ENCODE results near the gene TEX51.

TEX51 gene

DNA sequence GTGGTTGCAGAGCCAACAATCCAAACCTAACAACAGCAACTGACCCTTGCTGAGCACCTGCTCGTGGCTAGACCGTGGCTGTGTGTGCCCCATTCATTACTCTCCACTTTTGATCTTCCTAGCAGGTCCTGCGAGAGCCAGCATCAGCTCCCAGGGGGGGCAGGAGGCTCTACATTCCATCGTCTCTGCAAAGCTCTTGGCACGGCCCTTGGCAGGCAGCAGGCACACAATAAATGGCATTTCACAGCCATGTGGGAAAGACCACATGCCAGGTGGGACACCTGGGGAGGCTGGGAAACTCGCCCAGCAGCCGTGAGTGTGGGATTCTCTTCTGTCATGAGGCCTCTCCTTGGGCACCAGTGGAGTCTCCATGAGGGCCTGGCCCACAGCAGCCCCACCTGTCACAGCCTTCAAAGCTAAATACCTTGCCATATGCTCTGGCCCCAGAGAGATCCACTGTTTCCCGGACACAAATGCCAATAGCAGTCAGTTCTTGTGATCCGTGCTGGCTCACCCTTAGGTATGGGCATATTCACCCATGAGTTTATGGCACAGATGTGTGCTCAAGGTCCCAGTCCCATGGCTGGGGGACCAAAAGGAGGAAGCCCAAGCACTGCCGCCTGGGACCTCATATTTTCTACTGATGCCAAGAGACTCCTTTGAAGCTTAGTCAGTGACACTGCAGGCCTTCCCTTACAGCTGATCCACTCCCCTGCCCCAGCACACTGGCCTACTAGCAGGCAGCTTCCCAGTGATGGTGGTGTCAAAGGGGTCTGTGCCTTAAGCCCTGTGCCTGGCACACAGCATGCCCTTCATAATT, 6.8 kb upstream of the TEX51 start:
- Histone ChIP-seq H3K4me3 (ENCODE audit: insufficient read length, low read depth) (no peak overlapping the region), H3K27me3 (ENCODE audit: insufficient read depth, insufficient read length) (peaks cover 3% of the 10 kb centered on the region), H3K9me3 (ENCODE audit: insufficient read depth, low read length) (no peaks in the 10 kb centered on the region), H3K9ac (ENCODE audit: insufficient read length, low read depth) (no peak overlapping the region), H3K36me3 (ENCODE audit: insufficient read depth, insufficient read length, low read length) (no peaks in the 10 kb centered on the region), H3K4me1 (ENCODE audit: insufficient read depth, insufficient read length) (peaks cover 6% of the 10 kb centered on the region)
- DNase-seq (ENCODE audit: low read depth, low spot score) = no peak
- TF ChIP-seq ZNF274 (IDR thresholded peaks at IDR 0.05; ENCODE audit: low read depth, low read length) = no peak
- TF ChIP-seq YY1 (IDR thresholded peaks at IDR 0.05; ENCODE audit: insufficient read depth, insufficient read length) = no peak
- TF ChIP-seq SUZ12 (IDR thresholded peaks at IDR 0.05; ENCODE audit: extremely low read depth, insufficient read depth, insufficient read length) = no peak

- no peaks in the 10 kb centered on the region for H3K27me3 ChIP-seq (ENCODE audit: insufficient read depth, insufficient read length)
- H3K36me3 ChIP-seq (ENCODE audit: insufficient read depth, insufficient read length, low read length) = no peaks in the 10 kb centered on the region
- H3K4me3 ChIP-seq (ENCODE audit: insufficient read length, low read depth) = no peak overlapping the region
- 0 out of 2 replicates have a peak, but pooled peaks cover 6% of the 10 kb centered on the region for H3K9me3 ChIP-seq (ENCODE audit: insufficient read depth, low read length)
- peaks cover 6% of the 10 kb centered on the region for H3K4me1 ChIP-seq (ENCODE audit: insufficient read depth, insufficient read length)
- no peak overlapping the region for H3K9ac ChIP-seq (ENCODE audit: insufficient read length, low read depth)
- DNase-seq (ENCODE audit: low read depth, low spot score) = no peak
- TF ChIP-seq ZNF274 (IDR thresholded peaks at IDR 0.05; ENCODE audit: low read depth, low read length) (no peak), YY1 (IDR thresholded peaks at IDR 0.05; ENCODE audit: insufficient read depth, insufficient read length) (no peak), SUZ12 (IDR thresholded peaks at IDR 0.05; ENCODE audit: extremely low read depth, insufficient read depth, insufficient read length) (no peak)
These were observed 5.5 kb upstream of the TEX51 start for GRCh38 chr2:126893153-126893552.

DNA sequence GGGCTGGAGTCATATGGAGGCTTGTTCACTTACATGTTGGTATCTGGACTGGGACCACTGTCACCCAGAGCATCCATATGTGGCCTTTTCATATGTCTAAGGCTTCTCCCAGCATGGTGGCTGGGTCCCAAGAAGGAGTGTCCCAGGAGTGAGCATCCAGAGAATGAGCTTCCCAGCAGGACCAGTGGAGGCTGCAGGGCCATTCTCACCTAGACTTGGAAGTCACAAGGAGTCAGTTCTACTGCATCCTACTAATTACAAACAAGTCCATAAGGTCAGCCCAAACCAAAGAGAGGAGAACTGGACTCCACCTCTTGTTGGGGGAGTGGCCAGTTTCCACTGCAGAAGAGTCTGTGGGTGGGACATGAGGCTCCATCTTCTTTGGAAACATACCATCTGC, 5.1 kb upstream of the TEX51 start:
- no peaks in the 10 kb centered on the region for H3K27me3 ChIP-seq (ENCODE audit: insufficient read depth, insufficient read length)
- H3K36me3 ChIP-seq (ENCODE audit: insufficient read depth, insufficient read length, low read length) = no peaks in the 10 kb centered on the region
- H3K4me3 ChIP-seq (ENCODE audit: insufficient read length, low read depth) = no peak overlapping the region
- TF ChIP-seq ZNF274 (IDR thresholded peaks at IDR 0.05; ENCODE audit: low read depth, low read length) (no peak), SUZ12 (IDR thresholded peaks at IDR 0.05; ENCODE audit: extremely low read depth, insufficient read depth, insufficient read length) (no peak), YY1 (IDR thresholded peaks at IDR 0.05; ENCODE audit: insufficient read depth, insufficient read length) (no peak)
- H3K4me1 ChIP-seq (ENCODE audit: insufficient read depth, insufficient read length) = peaks cover 6% of the 10 kb centered on the region
- DNase-seq (ENCODE audit: low read depth, low spot score) = no peak
- H3K9me3 ChIP-seq (ENCODE audit: insufficient read depth, low read length) = 0 out of 2 replicates have a peak, but pooled peaks cover 6% of the 10 kb centered on the region
- H3K9ac ChIP-seq (ENCODE audit: insufficient read length, low read depth) = no peak overlapping the region

DNA sequence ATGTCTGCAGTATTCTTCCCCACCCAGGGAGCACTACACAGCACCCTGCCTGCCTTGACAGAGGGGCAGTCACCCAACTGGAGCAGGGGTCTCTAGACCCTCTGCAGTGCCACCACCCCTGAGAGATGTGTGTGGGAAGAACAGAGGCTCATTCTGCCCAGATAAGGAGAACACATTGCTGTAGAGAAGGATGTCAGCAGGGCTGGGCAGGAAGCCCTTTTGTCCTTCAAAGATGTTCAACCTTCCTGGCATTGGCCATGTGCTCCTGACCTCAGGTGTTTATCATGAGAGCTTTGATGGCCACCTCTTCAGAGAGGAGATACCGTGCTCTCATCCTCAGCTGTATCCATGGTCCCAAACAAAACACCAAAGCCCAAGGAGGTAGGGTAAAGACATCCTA, 4.6 kb upstream of the TEX51 start:
- DNase-seq (ENCODE audit: low read depth, low spot score) = no peak
- TF ChIP-seq SUZ12 (IDR thresholded peaks at IDR 0.05; ENCODE audit: extremely low read depth, insufficient read depth, insufficient read length) = no peak
- no peak for TF ChIP-seq YY1 (IDR thresholded peaks at IDR 0.05; ENCODE audit: insufficient read depth, insufficient read length)
- TF ChIP-seq ZNF274 (IDR thresholded peaks at IDR 0.05; ENCODE audit: low read depth, low read length) = no peak
- H3K9me3 ChIP-seq (ENCODE audit: insufficient read depth, low read length) = 0 out of 2 replicates have a peak, but pooled peaks cover 6% of the 10 kb centered on the region
- H3K4me1 ChIP-seq (ENCODE audit: insufficient read depth, insufficient read length) = peaks cover 3% of the 10 kb centered on the region
- H3K4me3 ChIP-seq (ENCODE audit: insufficient read length, low read depth) = no peak overlapping the region
- H3K36me3 ChIP-seq (ENCODE audit: insufficient read depth, insufficient read length, low read length) = no peaks in the 10 kb centered on the region
- no peaks in the 10 kb centered on the region for H3K27me3 ChIP-seq (ENCODE audit: insufficient read depth, insufficient read length)
- H3K9ac ChIP-seq (ENCODE audit: insufficient read length, low read depth) = no peak overlapping the region

DNA sequence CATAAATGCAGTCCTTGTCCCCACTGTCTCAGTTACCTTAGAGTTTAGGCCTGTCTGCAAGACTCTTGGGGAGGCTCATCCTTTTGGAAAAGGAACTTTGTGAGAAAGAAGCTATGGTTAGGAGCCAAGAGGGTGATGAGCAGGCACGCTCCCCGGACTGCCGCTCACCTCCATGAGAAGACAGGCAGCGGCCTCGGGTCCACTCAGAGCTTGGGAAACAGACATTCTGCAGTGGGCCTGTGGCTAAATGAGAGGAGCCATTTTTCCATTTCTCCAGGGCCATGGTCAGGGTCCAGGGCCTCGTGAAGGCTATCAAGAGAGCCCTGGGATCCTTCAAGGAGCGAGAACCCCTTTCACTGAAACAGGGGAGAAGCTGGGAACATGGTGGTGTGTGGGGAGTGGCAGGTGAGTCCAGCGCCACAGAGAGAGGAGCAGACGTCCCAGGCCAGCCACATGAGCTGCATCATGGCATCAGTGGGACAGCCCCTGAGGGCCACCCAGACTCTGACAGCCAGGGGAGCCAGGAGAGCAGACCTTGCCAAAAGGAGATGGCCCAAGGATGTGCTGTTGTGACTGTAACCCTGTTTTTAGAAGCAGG, 4.0 kb upstream of the TEX51 start:
- Histone ChIP-seq H3K36me3 (ENCODE audit: insufficient read depth, insufficient read length, low read length) (no peaks in the 10 kb centered on the region), H3K27me3 (ENCODE audit: insufficient read depth, insufficient read length) (no peaks in the 10 kb centered on the region), H3K9ac (ENCODE audit: insufficient read length, low read depth) (no peak overlapping the region), H3K4me1 (ENCODE audit: insufficient read depth, insufficient read length) (peaks cover under 1% of the 10 kb centered on the region), H3K4me3 (ENCODE audit: insufficient read length, low read depth) (no peak overlapping the region), H3K9me3 (ENCODE audit: insufficient read depth, low read length) (0 out of 2 replicates have a peak, but pooled peaks cover 6% of the 10 kb centered on the region)
- DNase-seq (ENCODE audit: low read depth, low spot score) = no peak
- TF ChIP-seq YY1 (IDR thresholded peaks at IDR 0.05; ENCODE audit: insufficient read depth, insufficient read length) (no peak), SUZ12 (IDR thresholded peaks at IDR 0.05; ENCODE audit: extremely low read depth, insufficient read depth, insufficient read length) (no peak), ZNF274 (IDR thresholded peaks at IDR 0.05; ENCODE audit: low read depth, low read length) (no peak)

GRCh38 chr2:126895336-126895735, 3.4 kb upstream of the TEX51 start:
- TF ChIP-seq SUZ12 (IDR thresholded peaks at IDR 0.05; ENCODE audit: extremely low read depth, insufficient read depth, insufficient read length) (no peak), ZNF274 (IDR thresholded peaks at IDR 0.05; ENCODE audit: low read depth, low read length) (no peak), YY1 (IDR thresholded peaks at IDR 0.05; ENCODE audit: insufficient read depth, insufficient read length) (no peak)
- 0 out of 2 replicates have a peak, but pooled peaks cover 6% of the 10 kb centered on the region for H3K9me3 ChIP-seq (ENCODE audit: insufficient read depth, low read length)
- no peaks in the 10 kb centered on the region for H3K36me3 ChIP-seq (ENCODE audit: insufficient read depth, insufficient read length, low read length)
- no peaks in the 10 kb centered on the region for H3K27me3 ChIP-seq (ENCODE audit: insufficient read depth, insufficient read length)
- H3K4me3 ChIP-seq (ENCODE audit: insufficient read length, low read depth) = no peak overlapping the region
- H3K4me1 ChIP-seq (ENCODE audit: insufficient read depth, insufficient read length) = no peaks in the 10 kb centered on the region
- no peak for DNase-seq (ENCODE audit: low read depth, low spot score)
- no peak overlapping the region for H3K9ac ChIP-seq (ENCODE audit: insufficient read length, low read depth)

GRCh38 chr2:126896471-126896870, 2.2 kb upstream of the TEX51 start:
- Histone ChIP-seq H3K9ac (ENCODE audit: insufficient read length, low read depth) (no peak overlapping the region), H3K36me3 (ENCODE audit: insufficient read depth, insufficient read length, low read length) (no peaks in the 10 kb centered on the region), H3K27me3 (ENCODE audit: insufficient read depth, insufficient read length) (no peaks in the 10 kb centered on the region), H3K4me1 (ENCODE audit: insufficient read depth, insufficient read length) (no peaks in the 10 kb centered on the region), H3K9me3 (ENCODE audit: insufficient read depth, low read length) (peaks cover 6% of the 10 kb centered on the region; the same call in 1 of the 2 replicates), H3K4me3 (ENCODE audit: insufficient read length, low read depth) (no peak overlapping the region)
- no peak for DNase-seq (ENCODE audit: low read depth, low spot score)
- TF ChIP-seq SUZ12 (IDR thresholded peaks at IDR 0.05; ENCODE audit: extremely low read depth, insufficient read depth, insufficient read length) (no peak), ZNF274 (IDR thresholded peaks at IDR 0.05; ENCODE audit: low read depth, low read length) (no peak), YY1 (IDR thresholded peaks at IDR 0.05; ENCODE audit: insufficient read depth, insufficient read length) (no peak)

Data from NT2/D1 (cell line).